ENCODE data around the gene GLB1L. TPM values are rescaled to one million over a fixed set of nuclear protein-coding genes. Genes with fewer than 3 reads are reported as not detected.
"Not testable (repeated sequence)": the region's sequence is repeated elsewhere in the genome, so short reads cannot be mapped to it uniquely, and the experiment has no call there.

Gene GLB1L
- total RNA-seq, 4 donors from 2014 or later, result 0.40 to 9.1 (median 3.8) TPM

- H3K27ac ChIP-seq, result no peak overlapping the region
- no peaks in the 10 kb centered on the region for H3K36me3 ChIP-seq
- intact Hi-C loops (cut with DNase I; ENCODE audit: low total_unique reads), result no loop called here
- no peak for TF ChIP-seq POLR2A (IDR thresholded peaks at IDR 0.05)
- no peak for TF ChIP-seq CTCF (IDR thresholded peaks at IDR 0.05)
- no peak for TF ChIP-seq EP300 (IDR thresholded peaks at IDR 0.05; ENCODE audit: low read depth)
- no peak for TF ChIP-seq POLR2AphosphoS5 (IDR thresholded peaks at IDR 0.05)
- no peak overlapping the region for H3K4me3 ChIP-seq
- H3K9me3 ChIP-seq, result no peaks in the 10 kb centered on the region
- H3K4me1 ChIP-seq, result peaks cover 0 to 5% (median 0%) of the 10 kb centered on the region in 4 donors
- in situ Hi-C loops (cut with MboI; ENCODE audit: low pct_ligation_motif_present in 1 of 4, low pct_unique_long_range_greater_than_20kb in 1 of 4, low sequenced_read_pairs in 3 of 4), result no loop called here
- no peak for DNase-seq
- WGBS, 2 donors (ENCODE audit: low coverage in 1 of 2), result 83% methylated on average over 2 of the region's 2 CpGs; no CpG with 5 or more reads in 1 of the 2 donors
- H3K27me3 ChIP-seq, result no peaks in the 10 kb centered on the region
These were observed 23.1 kb upstream of the GLB1L start for GRCh38 chr2:219268294-219268693.

- Histone ChIP-seq H3K4me1 (peaks cover 0 to 5% (median 0%) of the 10 kb centered on the region in 4 donors), H3K4me3 (no peak overlapping the region), H3K27ac (no peak overlapping the region), H3K27me3 (no peaks in the 10 kb centered on the region), H3K9me3 (no peaks in the 10 kb centered on the region), H3K36me3 (no peaks in the 10 kb centered on the region)
- no peak for TF ChIP-seq POLR2A (IDR thresholded peaks at IDR 0.05)
- TF ChIP-seq EP300 (IDR thresholded peaks at IDR 0.05; ENCODE audit: low read depth), result no peak
- TF ChIP-seq CTCF (IDR thresholded peaks at IDR 0.05), result no peak
- no peak for TF ChIP-seq POLR2AphosphoS5 (IDR thresholded peaks at IDR 0.05)
- intact Hi-C loops (cut with DNase I; ENCODE audit: low total_unique reads) (no loop called here), in situ Hi-C loops (cut with MboI; ENCODE audit: low pct_ligation_motif_present in 1 of 4, low pct_unique_long_range_greater_than_20kb in 1 of 4, low sequenced_read_pairs in 3 of 4) (no loop called here)
- no peak for DNase-seq
- 93% methylated on average over 1 of the region's 1 CpG; no CpG with 5 or more reads in 1 of the 2 donors for WGBS, 2 donors (ENCODE audit: low coverage in 1 of 2)
These were observed 21.6 kb upstream of the GLB1L start for GRCh38 chr2:219266886-219267285.

GRCh38 chr2:219266232-219266631 lies 21.0 kb upstream of the GLB1L start:
- DNase-seq, result no peak
- Histone ChIP-seq H3K4me3 (no peak overlapping the region), H3K4me1 (peaks cover 0 to 5% (median 0%) of the 10 kb centered on the region in 4 donors), H3K9me3 (no peaks in the 10 kb centered on the region), H3K36me3 (no peaks in the 10 kb centered on the region), H3K27ac (no peak overlapping the region), H3K27me3 (peaks cover 5% of the 10 kb centered on the region)
- intact Hi-C loops (cut with DNase I; ENCODE audit: low total_unique reads), result no loop called here
- 76% methylated on average over 5 of the region's 5 CpGs; no CpG with 5 or more reads in 1 of the 2 donors for WGBS, 2 donors (ENCODE audit: low coverage in 1 of 2)
- in situ Hi-C loops (cut with MboI; ENCODE audit: low pct_ligation_motif_present in 1 of 4, low pct_unique_long_range_greater_than_20kb in 1 of 4, low sequenced_read_pairs in 3 of 4), result no loop called here
- TF ChIP-seq CTCF (IDR thresholded peaks at IDR 0.05) (no peak), POLR2AphosphoS5 (IDR thresholded peaks at IDR 0.05) (no peak), POLR2A (IDR thresholded peaks at IDR 0.05) (no peak), EP300 (IDR thresholded peaks at IDR 0.05; ENCODE audit: low read depth) (no peak)

- WGBS, 2 donors (ENCODE audit: low coverage in 1 of 2), result 77 to 92% methylated on average over 2 to 5 of the region's 5 CpGs
- TF ChIP-seq POLR2A (IDR thresholded peaks at IDR 0.05) (no peak), CTCF (IDR thresholded peaks at IDR 0.05) (no peak), EP300 (IDR thresholded peaks at IDR 0.05; ENCODE audit: low read depth) (no peak)
- Histone ChIP-seq H3K9me3 (no peaks in the 10 kb centered on the region), H3K4me1 (no peaks in the 10 kb centered on the region), H3K4me3 (no peak overlapping the region), H3K36me3 (no peaks in the 10 kb centered on the region), H3K27ac (no peak overlapping the region), H3K27me3 (peaks cover 14% of the 10 kb centered on the region)
- no peak for DNase-seq
- in situ Hi-C loops (cut with MboI; ENCODE audit: low pct_ligation_motif_present in 1 of 4, low pct_unique_long_range_greater_than_20kb in 1 of 4, low sequenced_read_pairs in 3 of 4), result no loop called here
- intact Hi-C loops (cut with DNase I; ENCODE audit: low total_unique reads), result no loop called here
These were observed 16.0 kb upstream of the GLB1L start for GRCh38 chr2:219261024-219261855.

- H3K36me3 ChIP-seq; H3K27ac ChIP-seq; in situ Hi-C loops (cut with MboI; ENCODE audit: low pct_ligation_motif_present in 1 of 4, low pct_unique_long_range_greater_than_20kb in 1 of 4, low sequenced_read_pairs in 3 of 4); H3K4me3 ChIP-seq; H3K9me3 ChIP-seq; H3K4me1 ChIP-seq; intact Hi-C loops (cut with DNase I; ENCODE audit: low total_unique reads); DNase-seq: not testable (repeated sequence)
- H3K27me3 ChIP-seq, result peaks cover 14% of the 10 kb centered on the region
- 86 to 87% methylated on average over 10 of the region's 10 CpGs for WGBS, 2 donors (ENCODE audit: low coverage in 1 of 2)
These were observed 13.7 kb upstream of the GLB1L start for GRCh38 chr2:219258942-219259341.

Data from transverse colon (tissue), 4 donors.